GF-D8 (cell line): ENCODE data around the gene CORO7.
"Not testable (repeated sequence)": the region's sequence is repeated elsewhere in the genome, so short reads cannot be mapped to it uniquely, and the experiment has no call there.

Source experiments
- DNase-seq: peaks from one replicate; lab custom pipeline; 2025; lab: John Stamatoyannopoulos, UW

Gene CORO7

DNA sequence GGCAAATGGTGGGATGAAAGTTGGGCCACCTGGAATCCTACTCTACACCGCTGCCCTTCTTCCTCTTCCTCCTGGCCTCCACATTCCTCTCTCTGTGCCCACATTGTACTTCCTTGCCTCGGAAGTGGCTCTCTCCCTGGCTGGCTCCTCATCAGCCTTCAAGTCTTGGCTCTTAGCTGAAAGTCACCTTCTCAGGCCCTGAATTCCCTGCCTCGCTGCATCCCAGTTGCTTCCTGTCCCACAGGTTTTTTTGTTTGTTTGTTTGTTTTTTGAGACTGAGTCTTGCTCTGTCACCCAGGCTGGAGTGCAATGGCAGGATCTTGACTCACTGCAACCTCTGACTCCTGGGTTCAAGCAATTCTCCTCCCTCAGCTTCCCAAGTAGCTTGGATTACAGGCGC, 62.7 kb downstream of the CORO7 start:
- DNase-seq = no peak

DNA sequence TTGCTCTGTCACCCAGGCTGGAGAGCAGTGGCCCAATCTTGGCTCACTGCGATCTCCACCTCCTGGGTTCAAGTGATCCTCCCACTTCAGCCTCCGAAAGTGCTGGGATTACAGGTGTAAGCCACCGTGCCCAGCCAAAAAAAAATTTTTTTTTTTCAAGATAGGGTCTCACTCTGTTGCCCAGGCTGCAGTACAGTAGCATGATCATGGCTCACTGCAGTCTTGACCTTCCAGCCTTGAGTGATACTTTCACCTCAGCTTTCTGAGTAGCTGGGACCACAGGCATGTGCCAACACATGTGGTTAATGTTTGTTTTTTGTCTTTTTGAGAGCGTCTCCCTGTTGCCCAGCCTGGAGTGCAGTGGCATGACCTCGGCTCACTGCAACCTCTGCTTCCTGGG, 63.6 kb downstream of the CORO7 start:
- DNase-seq = no peak

DNA sequence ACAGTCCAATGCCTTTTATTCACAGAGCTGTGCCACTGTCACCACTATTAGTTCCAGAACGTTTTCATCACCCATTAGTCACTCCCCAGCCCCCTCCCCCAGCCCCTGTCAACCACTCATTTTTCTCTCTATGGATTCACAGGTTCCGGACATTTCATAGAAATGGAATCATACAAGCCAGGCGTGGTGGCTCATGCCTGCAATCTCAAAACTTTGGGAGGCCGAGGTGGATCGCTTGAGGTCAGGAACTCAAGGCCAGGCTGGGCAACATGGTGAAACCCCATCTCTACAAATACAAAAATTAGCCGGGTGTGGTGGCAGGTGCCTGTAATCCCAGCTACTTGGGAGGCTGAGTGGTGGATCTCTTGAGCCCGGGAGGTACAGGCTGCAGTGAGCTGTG, 64.5 kb downstream of the CORO7 start:
- DNase-seq = no peak

DNA sequence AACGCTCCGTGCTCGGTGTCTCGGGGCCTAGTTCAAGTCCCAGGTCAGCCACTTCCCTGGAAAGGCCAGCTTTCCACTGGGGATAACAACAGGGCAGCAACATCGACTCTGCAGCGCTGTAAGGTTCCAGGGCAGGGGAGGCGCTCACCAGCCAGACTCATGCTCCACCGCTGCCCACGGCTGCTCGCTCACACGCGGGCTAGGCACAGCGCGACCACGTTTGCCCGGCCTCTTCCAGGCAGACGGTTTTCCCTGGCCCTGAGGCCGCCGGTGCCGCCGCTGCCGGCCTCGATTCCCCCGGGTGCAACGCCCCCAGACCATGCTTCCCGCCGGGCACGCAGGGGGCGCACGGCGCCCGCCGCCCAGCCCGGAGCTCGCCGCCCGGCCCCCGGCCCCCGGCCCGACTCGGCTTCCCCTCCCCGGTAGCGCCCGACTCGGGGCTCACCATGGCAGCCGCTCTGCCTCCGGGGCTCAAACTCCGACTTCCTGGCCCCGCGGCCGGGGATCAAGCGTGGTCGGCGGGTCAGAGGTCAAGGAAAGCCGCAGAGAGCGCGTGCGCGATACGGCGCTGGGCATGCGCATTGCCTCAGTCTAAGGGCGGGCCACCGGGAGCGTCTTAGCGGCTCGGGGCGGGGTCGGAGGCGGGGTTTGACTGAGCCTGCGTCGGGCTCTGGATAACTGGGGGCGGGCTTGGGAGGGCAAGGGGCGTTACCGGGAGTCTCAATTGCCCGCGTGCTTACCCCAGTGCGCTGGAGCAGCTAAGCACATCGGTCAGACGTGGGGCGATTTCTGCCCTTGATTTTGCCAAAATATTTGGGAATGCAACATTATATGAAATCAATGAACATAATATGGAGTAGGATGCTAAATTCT, 65.4 kb downstream of the CORO7 start, which contains the start of gene PAM16:
PAM16 (minus strand) TSS at position 535 of the 873 bp plus-strand sequence; CDS start at position 448, 87 bp downstream.
- peak; percentile 89 for DNase-seq

DNA sequence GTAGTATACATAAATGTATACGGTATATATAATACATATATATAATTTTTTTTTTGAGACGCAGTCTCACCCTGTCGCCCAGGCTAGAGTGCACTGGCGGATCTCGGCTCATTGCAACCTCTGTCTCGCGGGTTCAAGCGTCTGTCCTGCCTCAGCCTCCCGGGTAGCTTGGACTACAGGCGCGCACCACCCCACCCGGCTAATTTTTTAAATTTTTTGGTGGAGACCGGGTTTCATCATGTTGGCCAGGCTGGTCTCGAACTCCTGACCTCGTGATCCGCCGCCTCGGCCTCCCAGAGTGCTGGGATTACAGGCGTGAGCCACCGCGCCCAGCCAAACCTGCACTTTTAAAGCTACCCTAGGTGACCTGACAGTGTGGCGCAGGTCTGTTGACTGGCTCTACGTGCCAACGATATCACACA, 66.0 kb downstream of the CORO7 start:
- no peak for DNase-seq

DNA sequence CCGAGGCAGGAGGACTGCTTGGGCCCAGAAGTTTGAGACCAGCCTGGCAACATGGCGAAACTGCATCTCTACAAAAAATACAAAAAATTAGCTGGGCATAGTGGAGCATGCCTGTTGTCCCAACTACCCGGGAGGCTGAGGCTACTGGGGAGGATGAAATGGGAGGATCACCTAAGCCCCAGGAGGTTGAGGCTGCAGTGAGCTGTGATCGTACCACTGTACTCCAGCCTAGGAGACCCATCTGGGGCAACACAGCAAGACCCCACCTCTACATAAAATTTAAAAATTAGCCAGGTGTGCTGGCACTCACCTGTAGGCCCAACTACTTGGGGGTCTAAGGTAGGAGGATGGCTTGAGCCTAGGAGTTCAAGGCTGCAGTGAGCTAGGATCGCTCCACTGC, 67.1 kb downstream of the CORO7 start:
- DNase-seq = no peak

DNA sequence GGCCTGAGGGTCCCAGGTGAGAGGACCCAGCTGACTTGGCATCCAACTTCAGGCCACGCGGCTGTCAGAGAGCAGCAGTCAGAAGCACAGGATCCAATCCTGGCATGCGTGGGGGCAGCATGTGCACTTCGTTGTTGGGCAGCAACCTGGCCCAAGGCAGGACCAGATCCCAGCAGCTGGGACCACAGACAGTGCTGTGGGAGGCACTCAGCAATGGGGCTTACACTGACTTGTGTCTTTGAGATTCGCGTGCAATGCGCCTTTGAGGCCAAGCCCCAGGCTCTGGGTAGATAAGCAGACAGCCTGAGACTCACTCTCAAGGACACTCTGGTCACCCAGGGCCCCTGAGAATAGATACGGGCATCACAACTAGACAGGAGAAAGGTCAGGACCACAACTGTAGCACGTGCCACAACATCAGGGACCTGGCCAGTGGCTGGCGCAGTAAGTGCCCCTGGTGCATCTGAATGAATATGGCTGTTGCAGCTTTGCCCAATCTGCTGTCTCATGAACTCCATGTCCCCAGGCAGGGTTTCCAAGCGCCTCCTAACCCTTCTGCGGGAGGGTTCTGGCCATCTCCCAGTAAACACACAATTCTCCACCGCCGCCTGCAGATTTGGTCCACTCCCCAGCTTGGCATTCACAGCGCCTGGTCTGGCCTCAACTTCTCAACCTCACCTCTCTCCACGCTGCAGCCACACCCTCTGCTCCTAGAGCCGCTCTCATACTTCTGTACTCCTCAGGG, 68.5 kb downstream of the CORO7 start:
- no peak for DNase-seq

DNA sequence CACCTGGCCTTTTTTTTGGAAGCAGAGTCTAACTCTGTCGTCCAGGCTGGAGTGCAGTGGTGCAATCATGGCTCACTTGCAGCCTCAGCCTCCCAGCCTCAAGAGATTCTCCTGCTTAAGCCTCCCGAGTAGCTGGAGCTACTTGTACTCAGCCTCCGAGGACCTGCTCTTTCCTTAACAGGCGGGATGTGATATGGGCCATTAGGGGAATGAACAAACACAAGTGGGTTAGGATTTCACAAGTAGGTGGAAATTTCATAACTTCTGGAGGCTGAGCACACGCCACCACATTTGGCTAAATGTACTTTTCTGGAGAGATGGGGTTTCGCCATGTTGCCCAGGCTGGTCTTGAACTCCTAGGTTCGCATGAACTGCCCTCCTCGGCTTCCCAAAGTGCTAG, 69.4 kb downstream of the CORO7 start:
- DNase-seq = peak; percentile 95

DNA sequence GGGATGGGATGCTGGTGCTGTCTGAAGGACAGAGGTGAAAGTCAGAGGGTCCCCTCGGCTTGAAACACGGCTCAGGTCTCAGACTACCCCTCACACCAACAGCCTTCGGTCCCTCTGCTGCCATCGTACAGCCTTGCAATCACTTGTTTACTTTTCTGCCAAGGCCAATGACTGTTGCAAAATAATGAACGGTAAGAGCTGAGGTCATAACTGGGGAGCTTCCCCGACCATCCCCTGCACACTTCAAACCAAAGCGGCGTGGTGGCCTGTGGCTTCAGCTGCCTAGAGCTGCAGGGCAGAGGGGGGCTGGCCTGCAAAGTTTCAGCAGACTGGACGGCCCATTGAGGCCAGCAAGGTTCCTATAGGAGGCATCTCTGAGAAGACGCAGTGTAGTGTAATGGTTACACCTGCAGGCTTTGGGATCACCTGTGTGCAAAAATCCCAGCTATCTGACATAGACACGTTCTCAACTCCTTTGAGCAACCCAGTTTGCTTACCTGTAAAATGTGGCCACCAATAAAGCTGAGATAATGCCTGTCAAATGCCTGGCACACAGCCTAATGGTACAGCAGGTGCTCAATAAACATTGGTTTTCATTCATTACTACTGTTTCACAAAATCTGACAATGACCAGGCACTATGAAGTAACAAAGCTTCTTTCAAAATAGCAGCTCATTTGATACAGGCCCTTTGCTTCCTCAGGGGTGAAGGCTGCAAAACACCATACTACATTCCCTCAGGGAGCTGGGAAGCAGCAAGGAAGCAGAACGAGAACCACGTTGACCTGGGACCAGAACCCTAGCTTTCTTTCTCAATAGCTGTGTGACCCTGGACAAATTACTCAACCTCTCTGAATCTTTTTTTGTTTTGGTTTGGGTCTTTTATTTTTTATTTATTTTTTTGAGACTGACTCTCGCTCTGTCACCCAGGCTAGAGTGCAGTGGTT, 70.3 kb downstream of the CORO7 start:
- peak; percentile 76 for DNase-seq

DNA sequence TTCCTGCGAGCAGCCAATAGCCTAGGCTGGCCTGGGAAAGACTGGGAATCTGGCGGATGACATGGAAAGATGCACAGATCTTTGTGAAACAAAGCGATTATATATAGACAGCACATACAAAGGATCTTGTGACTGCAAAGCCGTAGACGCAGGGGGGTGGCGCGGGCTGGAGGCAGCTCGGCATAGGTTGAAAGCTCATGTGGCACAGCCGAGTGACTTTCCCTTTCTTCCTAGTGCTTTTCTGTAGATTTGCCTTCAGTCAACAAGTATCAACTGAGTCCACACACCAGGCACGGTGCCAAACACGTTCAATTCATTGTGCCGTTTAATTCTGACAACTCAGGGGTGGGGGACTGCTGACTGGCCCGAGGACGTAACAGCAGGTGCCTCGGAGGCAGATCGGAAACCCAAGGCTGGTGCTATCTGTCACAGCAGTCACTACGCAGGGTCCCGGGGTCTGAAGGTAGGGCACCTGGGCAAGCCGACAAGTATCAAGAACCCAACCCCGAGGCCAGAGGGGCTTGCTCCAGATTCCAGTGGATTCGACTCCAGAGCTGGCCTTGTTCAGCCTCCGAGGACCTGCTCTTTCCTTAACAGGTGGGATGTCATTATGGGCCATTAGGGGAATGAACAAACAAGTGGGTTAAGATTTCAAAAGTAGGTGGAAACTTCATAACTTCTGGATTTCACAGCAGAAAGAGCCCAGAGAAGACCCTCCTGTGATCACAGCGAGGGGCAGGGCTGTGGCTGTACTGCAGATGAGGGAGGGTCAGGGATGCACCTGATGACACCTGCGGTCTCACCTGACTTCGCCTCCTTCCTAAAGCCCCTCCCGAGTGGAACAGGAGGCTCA, 71.2 kb downstream of the CORO7 start:
- no peak for DNase-seq

DNA sequence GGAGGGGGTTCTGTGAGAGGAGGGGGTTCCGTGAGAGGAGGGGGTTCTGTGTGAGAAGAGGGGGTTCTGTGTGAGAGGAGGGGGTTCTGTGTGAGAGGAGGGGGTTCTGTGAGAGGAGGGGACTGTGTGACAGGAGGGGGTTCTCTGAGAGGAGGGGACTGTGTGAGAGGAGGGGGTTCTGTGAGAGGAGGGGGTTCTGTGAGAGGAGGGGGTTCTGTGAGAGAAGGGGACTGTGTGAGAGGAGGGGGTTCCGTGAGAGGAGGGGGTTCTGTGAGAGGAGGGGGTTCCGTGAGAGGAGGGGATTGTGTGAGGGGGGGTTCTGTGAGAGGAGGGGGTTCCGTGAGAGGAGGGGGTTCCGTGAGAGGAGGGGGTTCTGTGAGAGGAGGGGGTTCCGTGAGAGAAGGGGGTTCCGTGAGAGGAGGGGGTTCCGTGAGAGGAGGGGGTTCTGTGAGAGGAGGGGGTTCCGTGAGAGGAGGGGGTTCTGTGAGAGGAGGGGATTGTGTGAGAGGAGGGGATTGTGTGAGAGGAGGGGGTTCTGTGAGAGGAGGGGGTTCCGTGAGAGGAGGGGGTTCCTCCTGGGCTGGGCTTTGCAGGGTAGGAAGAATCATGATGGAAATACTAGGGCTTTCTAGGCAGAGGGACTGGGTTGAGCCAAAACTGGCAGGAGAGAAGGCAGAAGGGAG, 72.0 kb downstream of the CORO7 start:
- not testable (repeated sequence) for DNase-seq

DNA sequence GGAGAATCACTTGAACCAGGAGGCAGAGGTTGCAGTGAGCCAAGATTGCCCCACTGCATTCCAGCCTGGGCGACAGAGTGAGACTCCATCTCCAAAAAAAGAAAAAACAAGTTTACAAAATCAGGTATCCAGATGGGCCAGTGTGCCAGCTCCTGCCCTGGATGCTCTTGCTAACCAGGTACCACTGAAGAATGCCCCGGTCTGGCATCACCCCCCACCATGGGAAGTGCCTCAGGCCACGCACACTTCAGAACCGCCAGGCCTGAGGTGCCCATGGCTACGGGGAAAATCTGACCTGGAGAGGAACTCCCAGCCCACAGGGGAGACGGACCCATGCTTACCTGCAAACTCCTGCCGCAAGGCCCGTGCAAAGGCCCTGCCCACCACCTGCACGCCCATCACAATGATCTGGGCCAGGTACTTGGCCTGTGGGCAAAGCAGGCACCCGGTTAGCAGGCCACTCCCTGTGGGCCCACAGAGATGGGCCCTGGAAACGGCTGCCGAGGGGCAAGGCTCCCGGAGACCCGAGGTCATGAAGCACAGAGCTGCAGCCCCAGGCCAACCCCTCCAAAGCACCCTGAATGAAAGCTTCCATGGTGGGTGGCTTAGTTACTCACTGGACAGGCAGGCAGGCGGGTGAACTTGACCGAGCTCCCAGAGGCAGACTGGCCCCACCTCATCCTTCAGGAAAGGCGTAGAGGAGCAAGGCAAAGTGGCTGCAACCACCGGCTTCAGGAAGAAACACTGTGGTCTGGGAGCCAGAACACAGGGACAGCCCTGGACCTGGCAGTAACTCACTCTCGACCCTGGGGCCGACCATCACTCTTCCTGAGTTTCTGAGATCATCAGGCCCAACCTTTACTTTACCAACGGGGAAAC, 73.3 kb downstream of the CORO7 start:
- DNase-seq = no peak

DNA sequence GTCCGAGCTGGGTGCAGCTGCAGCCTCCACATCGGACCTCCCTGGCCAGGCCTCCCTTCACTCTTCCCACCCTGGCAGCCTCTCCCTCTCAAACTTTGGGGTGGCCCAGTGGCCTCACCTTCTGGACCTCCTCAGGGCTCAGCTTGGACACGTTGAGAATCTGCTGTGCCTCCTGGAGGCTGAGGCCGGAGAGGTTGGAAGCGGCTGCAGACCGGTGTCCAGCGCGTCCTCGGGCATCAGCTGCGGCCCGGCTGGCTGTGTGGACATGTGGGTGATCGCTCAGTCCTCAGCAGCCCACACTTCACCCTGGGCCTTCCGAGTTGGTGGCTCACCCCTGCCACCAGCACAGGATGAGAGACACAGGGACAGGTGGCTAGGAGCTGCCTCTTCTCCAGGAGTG, 75.1 kb downstream of the CORO7 start:
- DNase-seq = no peak

DNA sequence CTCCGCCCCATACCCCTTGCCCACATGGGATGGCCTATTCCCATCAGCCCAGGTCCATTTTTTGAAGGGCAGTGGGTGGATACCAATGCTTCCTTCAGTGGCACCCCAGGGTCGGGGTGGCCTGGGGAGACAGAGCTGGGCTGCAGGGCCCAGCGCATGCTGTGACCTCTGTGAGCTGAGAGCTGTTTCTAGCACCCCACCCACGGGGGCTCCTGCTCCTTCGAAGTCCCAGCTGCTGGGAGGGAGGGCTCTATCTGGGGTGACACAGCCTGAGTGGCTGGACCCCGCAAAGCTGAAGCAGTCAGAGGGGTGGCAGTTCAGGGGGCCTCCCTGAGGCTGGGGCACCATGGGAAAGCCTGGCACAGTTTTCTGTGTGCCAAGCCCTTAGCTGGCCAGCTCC, 76.0 kb downstream of the CORO7 start:
- no peak for DNase-seq

DNA sequence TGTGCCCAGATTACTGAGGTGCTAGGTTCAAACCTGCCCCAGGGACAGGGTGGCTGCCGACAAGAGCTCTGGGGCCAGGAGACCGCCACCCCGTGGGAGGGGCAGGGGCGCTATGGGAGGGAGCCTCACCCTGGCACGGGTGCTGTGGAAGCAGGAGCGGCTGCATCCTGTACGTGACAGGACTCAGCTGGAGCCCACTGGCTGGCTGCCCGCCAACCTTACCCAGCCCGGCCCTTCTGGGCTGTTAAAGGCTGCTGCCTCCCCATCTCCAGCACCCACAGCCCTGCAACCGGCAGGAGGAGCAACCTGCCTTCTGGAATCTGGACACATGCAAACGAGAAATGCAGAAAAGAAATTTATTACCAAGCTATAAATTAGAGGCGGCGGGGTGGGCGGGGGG, 76.5 kb downstream of the CORO7 start:
- no peak for DNase-seq

DNA sequence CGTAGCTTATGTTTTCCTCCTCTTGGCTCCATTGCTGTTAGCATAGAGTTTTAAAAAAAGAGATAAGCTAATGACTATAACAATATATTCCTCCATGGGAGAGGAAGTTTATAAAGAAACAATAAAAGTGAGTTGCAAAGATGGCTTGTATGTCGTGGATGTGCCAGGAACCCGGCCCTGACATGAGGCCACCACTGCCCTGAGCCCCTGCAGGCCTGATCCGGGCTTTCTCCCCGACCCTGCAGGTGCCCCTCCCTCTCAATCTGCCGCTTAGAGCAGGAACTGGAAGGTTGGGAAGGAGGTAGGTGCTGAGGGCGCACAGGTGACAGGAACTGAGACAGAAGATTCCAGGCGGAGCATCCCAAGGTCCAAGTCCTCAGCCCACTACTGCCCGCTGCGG, 76.9 kb downstream of the CORO7 start:
- DNase-seq = no peak

DNA sequence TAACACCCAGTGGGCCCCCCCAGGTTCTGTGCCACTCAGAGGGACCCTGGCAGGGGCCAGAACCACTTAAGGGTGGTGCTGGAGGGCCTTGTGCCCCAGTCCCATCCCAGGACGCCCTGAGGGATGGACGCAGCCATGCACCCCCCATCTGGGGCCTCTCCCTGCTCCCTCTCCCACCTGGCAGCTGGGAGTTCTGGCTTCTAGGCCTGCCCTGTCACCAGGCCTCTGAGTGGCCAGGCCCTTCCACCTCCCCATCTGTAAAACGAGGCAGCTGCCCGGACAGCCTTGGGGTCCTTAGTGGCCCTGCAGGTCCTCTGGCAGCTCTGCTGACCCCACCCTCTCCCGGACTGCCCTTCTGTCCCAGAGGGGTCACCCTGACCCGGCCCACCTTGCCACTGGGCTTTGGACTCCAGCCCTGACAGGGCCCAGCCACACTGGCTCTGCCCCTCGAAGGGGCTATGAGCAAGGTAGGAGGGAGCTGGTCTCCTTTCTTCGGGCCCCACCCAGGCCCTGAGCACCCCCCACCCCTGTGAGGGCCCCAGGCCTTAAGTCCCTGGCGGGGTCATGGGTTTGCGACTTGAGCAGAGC, 77.6 kb downstream of the CORO7 start:
- no peak for DNase-seq

DNA sequence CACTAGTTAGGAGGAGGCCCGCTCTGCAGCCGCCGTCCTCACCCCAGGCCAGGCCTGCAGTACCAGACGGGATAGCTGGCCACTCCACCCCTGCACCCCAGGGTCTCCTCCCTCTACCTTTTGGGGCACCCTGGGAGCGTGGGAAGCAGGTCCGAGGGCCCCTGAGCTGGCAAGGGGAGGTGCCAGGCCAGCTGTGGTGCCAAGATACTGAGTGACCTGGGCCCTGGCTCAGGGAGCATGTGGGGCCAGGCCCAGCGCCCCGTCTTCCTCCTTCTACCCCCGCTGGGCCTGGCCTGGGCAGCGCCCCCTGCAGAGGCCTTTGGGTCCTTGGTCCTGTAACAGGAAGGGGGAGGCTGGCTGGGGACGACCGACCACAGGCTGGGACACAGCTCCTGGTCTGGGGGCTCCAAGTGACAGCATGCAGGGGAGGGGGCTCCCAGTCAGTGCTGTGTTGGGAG, 78.2 kb downstream of the CORO7 start:
- no peak for DNase-seq

DNA sequence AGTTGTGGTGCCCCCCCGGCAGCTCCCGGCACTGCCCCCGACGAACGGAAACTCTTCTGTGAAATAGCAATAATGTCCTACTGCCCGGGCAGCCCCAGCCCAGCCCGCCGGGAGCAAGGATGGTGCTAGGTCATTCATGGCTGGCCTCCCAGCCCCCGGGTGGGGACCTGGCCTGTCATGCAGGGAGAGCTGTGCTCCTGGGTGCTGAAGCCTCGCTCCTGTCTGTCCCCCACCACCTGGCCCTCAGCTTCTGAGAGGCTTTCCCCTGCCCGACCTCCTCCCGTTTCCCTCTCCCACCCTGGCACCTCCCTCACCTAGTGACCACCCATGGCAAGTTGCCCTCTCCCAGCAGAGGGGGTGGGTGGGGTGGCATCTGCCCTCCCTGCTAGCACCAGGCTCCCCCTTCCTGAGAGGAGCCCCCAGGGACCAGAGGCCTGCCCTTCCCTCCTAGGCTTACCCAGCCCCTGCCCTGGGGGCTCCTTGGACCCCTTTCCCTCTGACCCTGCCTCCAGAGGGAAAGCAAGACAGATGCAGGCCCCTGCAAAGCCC, 78.8 kb downstream of the CORO7 start:
- no peak for DNase-seq
